Measurements from ENCODE around the gene SIVA1. TPM values are rescaled to one million over a fixed set of nuclear protein-coding genes. Genes with fewer than 3 reads are reported as not detected.

Gene SIVA1
- total and polyA plus RNA-seq, 2 of the 4 experiments (the other 2 are of a cell fraction), result 166 to 184 TPM

- peaks cover 43% of the 10 kb centered on the region for H3K36me3 ChIP-seq (ENCODE audit: control insufficient read depth, insufficient read depth, low read length)
- BruUV-seq (replicated peaks), result no TSS peak
- H2AK9ac ChIP-seq (replicated peaks; ENCODE audit: low read depth, low read length, poor library complexity), result no peak overlapping the region
- H2AK5ac ChIP-seq (ENCODE audit: low read depth, low read length), result no peak overlapping the region
- H2AFZ ChIP-seq (replicated peaks; ENCODE audit: low read length, poor library complexity), result no peak overlapping the region
- H2BK15ac ChIP-seq (ENCODE audit: low read depth, low read length), result no peak overlapping the region
- no peak overlapping the region for H3K9ac ChIP-seq (ENCODE audit: low read depth, low read length)
- no peak overlapping the region for H2BK120ac ChIP-seq (ENCODE audit: low read depth, low read length)
- intact Hi-C loops (cut with micrococcal nuclease) (no loop called here), dilution Hi-C loops (cut with HindIII; ENCODE audit: low sequenced_read_pairs, unreplicated experiment) (no loop called here), in situ Hi-C loops (cut with MboI; ENCODE audit: low sequenced_read_pairs) (no loop called here)
- H3K4me2 ChIP-seq (ENCODE audit: low read depth, low read length), result no peak overlapping the region
- WGBS, 2 experiments (ENCODE audit: extremely low coverage in 2 of 2, insufficient read length in 1 of 2), result 98% methylated on average over 8 of the region's 15 CpGs; no CpG with 5 or more reads in 1 of the 2 experiments
- ChIA-PET POLR2A (ENCODE audit: unreplicated experiment) (no interaction called here), CTCF (no interaction called here)
- no peak overlapping the region for H4K91ac ChIP-seq (ENCODE audit: insufficient read depth, low read depth, low read length)
- ATAC-seq (ENCODE audit: low read depth) (no peak), DNase-seq (no peak)
- no peak overlapping the region for H3K4ac ChIP-seq (ENCODE audit: low read depth, low read length)
- no peak overlapping the region for H2BK20ac ChIP-seq (ENCODE audit: low read depth, low read length)
- no peak overlapping the region for H2BK5ac ChIP-seq (ENCODE audit: low read depth, low read length, poor library complexity, severe bottlenecking)
- peaks cover 12 to 23% of the 10 kb centered on the region in 2 experiments; a peak in 3 of 4 replicates for H3K79me1 ChIP-seq (ENCODE audit: low read depth in 1 of 2, low read length in 2 of 2)
- H3K56ac ChIP-seq (ENCODE audit: extremely low read depth, insufficient read depth, low read length), result no peak overlapping the region
- H3K23ac ChIP-seq (ENCODE audit: low read depth, low read length), result no peak overlapping the region
- H4K20me1 ChIP-seq (ENCODE audit: insufficient read depth, low read length), result peaks cover 25% of the 10 kb centered on the region
- H4K5ac ChIP-seq (ENCODE audit: low read depth, low read length), result no peak overlapping the region
- no peak overlapping the region for H3K27ac ChIP-seq (ENCODE audit: insufficient read depth, low read length)
- no peaks in the 10 kb centered on the region for H3K9me3 ChIP-seq (ENCODE audit: control insufficient read depth, insufficient read depth, low read length)
- peaks cover 17% of the 10 kb centered on the region for H3K4me1 ChIP-seq (ENCODE audit: control insufficient read depth, insufficient read depth, low read length)
- H3K14ac ChIP-seq (replicated peaks; ENCODE audit: low read depth, low read length), result no peak overlapping the region
- H3K9me1 ChIP-seq (ENCODE audit: insufficient read depth, low read length), result no peaks in the 10 kb centered on the region
- H3K4me3 ChIP-seq (ENCODE audit: insufficient read depth, low read depth, low read length), result no peak overlapping the region
- H4K8ac ChIP-seq (ENCODE audit: low read depth in 2 of 2, low read length in 2 of 2), result no peak overlapping the region
- H3K27me3 ChIP-seq (ENCODE audit: control insufficient read depth, insufficient read depth, low read length), result no peaks in the 10 kb centered on the region
- no peak overlapping the region for H3K18ac ChIP-seq (ENCODE audit: low read depth, low read length)
- no peak for TF ChIP-seq CHD1 (IDR thresholded peaks at IDR 0.05; ENCODE audit: low read depth, low read length)
- TF ChIP-seq MAZ (IDR thresholded peaks at IDR 0.05; ENCODE audit: borderline replicate concordance, low read depth, low read length), result no peak
- no peak for TF ChIP-seq RCOR1 (IDR thresholded peaks at IDR 0.05; ENCODE audit: insufficient replicate concordance, low read length)
- no peak for TF ChIP-seq RAD21 (IDR thresholded peaks at IDR 0.05; ENCODE audit: low read length)
- TF ChIP-seq CTCF (conservative IDR thresholded peaks at IDR 0.05; ENCODE audit: low read depth, low read length), result no peak
Measured at GRCh38 chr14:104719343-104719742, 33.6 kb upstream of the SIVA1 start.
